ENCODE data around the gene TAS2R40.

DNA sequence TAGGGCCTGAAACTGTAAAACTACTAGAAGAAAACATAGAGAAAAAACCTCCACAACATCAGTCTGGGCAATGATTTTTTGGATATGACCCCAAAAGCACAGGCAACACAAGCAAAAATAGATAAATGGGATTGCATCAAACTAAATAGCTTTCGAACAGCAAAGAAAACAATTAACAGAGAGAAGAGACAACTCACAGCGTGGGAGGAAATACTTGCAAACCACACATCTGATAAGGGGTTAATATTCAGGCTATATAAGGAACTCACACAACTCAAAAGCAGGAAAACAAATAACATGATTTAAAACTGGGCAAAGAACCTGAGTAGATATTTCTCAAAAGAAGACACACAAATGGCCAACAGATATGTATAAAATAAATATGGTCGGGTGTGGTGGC lies 33.7 kb downstream of the TAS2R40 start:
- TF ChIP-seq POLR2A (IDR thresholded peaks at IDR 0.05; ENCODE audit: low read depth, low read length) (no peak), POLR2AphosphoS5 (IDR thresholded peaks at IDR 0.05; ENCODE audit: low read depth, low read length) (no peak), TAF1 (IDR thresholded peaks at IDR 0.05; ENCODE audit: borderline replicate concordance, low read depth, low read length) (no peak)

All from GM12892 (cell line).